T-helper 1 cell treated with Interleukin-12 subunit alpha and Interleukin-12 subunit beta and Interleukin-4 antibody, amounts not matched to agents 30 ng/mL and 1 ng/mL, for 36 hours (primary cell): ENCODE results near the gene CDCA7L. TPM values are rescaled to one million over a fixed set of nuclear protein-coding genes. Genes with fewer than 3 reads are reported as not detected.

Experiments
- intact Hi-C: fragments of 100-400 bp; cut with micrococcal nuclease; formaldehyde crosslinking; loops from one replicate; pipeline ENCODE4 v1.15.1; 2024
- total RNA-seq: library from RNA; stranded (reverse); gene quantifications from 2 replicates; pipeline ENCODE4 v1.2.3, GENCODE V29; 2022

The CDCA7L gene
- total RNA-seq, result 32.5 and 36.2 TPM in 2 replicates

GRCh38 chr7:21945454-21946221 lies at the start of gene CDCA7L:
TSS of gene CDCA7L (minus strand) at chr7:21945899. CDS start at chr7:21945804, 95 bp downstream.
- intact Hi-C loops, result loop anchor here (1.0 to 10.0 kb wide), 6 partner anchors 47 to 1529 kb away; partner anchors contain the start of genes HYCC1, IGF2BP3 and SP4

GRCh38 chr7:21986096-21986495 lies 40.4 kb upstream of the CDCA7L start:
- intact Hi-C loops, result no loop called here

- intact Hi-C loops, result no loop called here
These were observed 38.3 kb upstream of the CDCA7L start for GRCh38 chr7:21984042-21984441.

- intact Hi-C loops, result no loop called here
These were observed 37.4 kb upstream of the CDCA7L start for GRCh38 chr7:21983056-21983455.

GRCh38 chr7:21981524-21981923 lies 35.8 kb upstream of the CDCA7L start:
- intact Hi-C loops, result no loop called here

GRCh38 chr7:21980926-21981500 lies 35.3 kb upstream of the CDCA7L start:
- intact Hi-C loops, result no loop called here

GRCh38 chr7:21972397-21972784 lies 26.7 kb upstream of the CDCA7L start:
- intact Hi-C loops, result no loop called here

- intact Hi-C loops, result no loop called here
These were observed 26.2 kb upstream of the CDCA7L start for GRCh38 chr7:21971780-21972396.

GRCh38 chr7:21969822-21970221 lies 24.1 kb upstream of the CDCA7L start:
- intact Hi-C loops, result no loop called here

GRCh38 chr7:21967598-21968003 lies 21.9 kb upstream of the CDCA7L start:
- intact Hi-C loops, result no loop called here

GRCh38 chr7:21966271-21966670 lies 20.6 kb upstream of the CDCA7L start:
- intact Hi-C loops, result no loop called here

- intact Hi-C loops, result no loop called here
These were observed 19.6 kb upstream of the CDCA7L start for GRCh38 chr7:21965291-21965690.

GRCh38 chr7:21962677-21963076 lies 17.0 kb upstream of the CDCA7L start:
- intact Hi-C loops, result no loop called here

- intact Hi-C loops, result no loop called here
These were observed 15.2 kb upstream of the CDCA7L start for GRCh38 chr7:21960922-21961321.

GRCh38 chr7:21959387-21959776 lies 13.7 kb upstream of the CDCA7L start:
- intact Hi-C loops, result no loop called here

- intact Hi-C loops, result no loop called here
These were observed 8.1 kb upstream of the CDCA7L start for GRCh38 chr7:21953781-21954180.

- intact Hi-C loops, result loop anchor here (10.0 kb wide), 3 partner anchors 226 to 1526 kb away; partner anchors contain the start of genes HYCC1 and IGF2BP3
These were observed 3.3 kb upstream of the CDCA7L start for GRCh38 chr7:21948887-21949540.

- intact Hi-C loops, result loop anchor here (10.0 kb wide), 3 partner anchors 226 to 1526 kb away; partner anchors contain the start of genes HYCC1 and IGF2BP3
These were observed 2.7 kb upstream of the CDCA7L start for GRCh38 chr7:21948364-21948763.

- intact Hi-C loops, result loop anchor here (10.0 kb wide), 3 partner anchors 227 to 1527 kb away; partner anchors contain the start of genes HYCC1 and IGF2BP3
These were observed 2.2 kb upstream of the CDCA7L start for GRCh38 chr7:21947946-21948345.

- intact Hi-C loops, result loop anchor here (10.0 kb wide), 3 partner anchors 228 to 1528 kb away; partner anchors contain the start of genes HYCC1 and IGF2BP3
These were observed 1.4 kb upstream of the CDCA7L start for GRCh38 chr7:21947056-21947455.

- intact Hi-C loops, result loop anchor here (10.0 kb wide), 3 partner anchors 229 to 1529 kb away; partner anchors contain the start of genes HYCC1 and IGF2BP3
These were observed 567 bp upstream of the CDCA7L start for GRCh38 chr7:21946222-21946709.
